ENCODE measurements around the gene ZNF358. TPM values are rescaled to one million over a fixed set of nuclear protein-coding genes. Genes with fewer than 3 reads are reported as not detected.

The ZNF358 gene
- total and polyA plus RNA-seq, 10 of the 15 experiments (the other 5 are each of a cell fraction or from before 2014, with no cell fraction given) = 0.09 to 6.3 (median 1.9) TPM; not detected in 1

DNA sequence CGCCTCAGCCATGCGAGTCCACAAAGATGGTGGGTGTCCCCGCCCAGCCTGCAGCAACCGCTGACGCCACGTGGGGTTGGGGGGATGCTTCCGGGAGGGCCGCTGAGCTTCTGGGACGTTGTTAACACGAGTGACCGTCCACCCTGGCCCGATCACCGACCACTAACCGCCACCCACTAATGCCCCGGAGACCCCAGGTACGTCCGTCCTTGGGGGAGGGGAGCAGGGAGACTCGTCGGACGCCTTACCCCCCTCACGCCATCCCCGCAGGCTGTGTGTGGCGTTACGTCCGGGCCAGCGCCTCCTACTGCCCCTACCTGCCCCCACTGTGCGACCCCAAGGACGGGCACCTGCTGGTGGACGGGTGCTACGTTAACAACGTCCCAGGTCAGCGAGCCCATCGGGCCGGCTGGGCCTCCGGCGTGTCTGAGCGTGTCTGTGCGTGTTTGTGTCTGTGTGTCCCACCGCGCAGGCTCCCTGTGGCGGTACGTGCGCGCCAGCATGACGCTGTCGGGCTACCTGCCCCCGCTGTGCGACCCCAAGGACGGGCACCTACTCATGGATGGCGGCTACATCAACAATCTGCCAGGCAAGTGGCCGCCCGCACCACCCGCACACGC is 40.9 kb downstream of the ZNF358 start:
- Histone ChIP-seq H2AFZ (ENCODE audit: control insufficient read depth, low read depth, low read length) (no peak overlapping the region), H3K9ac (ENCODE audit: control insufficient read depth, insufficient read depth, low read length) (no peak overlapping the region), H3K79me2 (ENCODE audit: control insufficient read depth, insufficient read depth, low read length) (no peaks in the 10 kb centered on the region), H3K9me3 (replicated peaks; ENCODE audit: control insufficient read depth, insufficient read depth, low read length) (no peaks in the 10 kb centered on the region; the same call in 2 of the 3 replicates), H4K20me1 (ENCODE audit: control insufficient read depth, insufficient read depth) (no peaks in the 10 kb centered on the region), H3K4me1 (ENCODE audit: control insufficient read depth, insufficient read depth, low read length) (no peaks in the 10 kb centered on the region; the same call in 1 of the 2 replicates), H3K27me3 (replicated peaks in 1 of 2; ENCODE audit: control insufficient read depth in 2 of 2, insufficient read depth in 2 of 2, low read length in 1 of 2) (no peaks in the 10 kb centered on the region), H3K4me3 (no peak overlapping the region), H3K4me2 (ENCODE audit: control insufficient read depth, insufficient read depth) (no peak overlapping the region), H3K36me3 (ENCODE audit: control insufficient read depth in 2 of 2, insufficient read depth in 2 of 2, low read length in 1 of 2) (peaks cover 7 to 11% of the 10 kb centered on the region in 2 experiments; a peak in 3 of 4 replicates), H3K27ac (ENCODE audit: control insufficient read depth, insufficient read depth) (no peak overlapping the region)
- no peak for DNase-seq (ENCODE audit: low read depth, low spot score)
- SMC1A ChIA-PET (ENCODE audit: uncharacterized antibody, unreplicated experiment) = no interaction called here
- CTCF ChIA-PET = no interaction called here
- POLR2A ChIA-PET = no interaction called here
- FAIRE-seq = no peak
- RAD21 ChIA-PET (ENCODE audit: unreplicated experiment) = no interaction called here
- 97% methylated on average over 54 of the region's 54 CpGs for WGBS (ENCODE audit: insufficient coverage, insufficient replicate concordance, low lambda C conversion rate, missing lambda C conversion rate)
- TF ChIP-seq BMI1 (IDR thresholded peaks at IDR 0.05; ENCODE audit: borderline replicate concordance) (no peak), NR2C2 (IDR thresholded peaks at IDR 0.05; ENCODE audit: borderline replicate concordance, control insufficient read depth, insufficient read length, low read depth) (no peak), MXI1 (IDR thresholded peaks at IDR 0.05; ENCODE audit: low read depth, low read length) (no peak), NFIC (IDR thresholded peaks at IDR 0.05; ENCODE audit: low read depth, low read length) (no peak), SP1 (IDR thresholded peaks at IDR 0.05; ENCODE audit: low read depth, low read length) (no peak), EED (IDR thresholded peaks at IDR 0.05; ENCODE audit: low read depth) (no peak), POU2F2 (IDR thresholded peaks at IDR 0.05; ENCODE audit: borderline replicate concordance, low read depth, low read length) (no peak), TCF3 (IDR thresholded peaks at IDR 0.05; ENCODE audit: borderline replicate concordance, insufficient read depth, low read depth, low read length) (no peak), GATAD2B (conservative IDR thresholded peaks at IDR 0.05; ENCODE audit: low read depth) (no peak), IKZF2 (IDR thresholded peaks at IDR 0.05) (no peak)
- intact Hi-C loops (cut with micrococcal nuclease; ENCODE audit: unreplicated experiment) = no loop called here
- in situ Hi-C loops (cut with MboI) = no loop called here
- BruUV-seq (replicated peaks) = no TSS peak
- no peak for ATAC-seq

Measured in GM12878 (cell line).